ENCODE measurements around the gene USP6NL. TPM values are rescaled to one million over a fixed set of nuclear protein-coding genes. Genes with fewer than 3 reads are reported as not detected.

The USP6NL gene
- total RNA-seq, 1 experiment from 2014 or later = 24.6 TPM

DNA sequence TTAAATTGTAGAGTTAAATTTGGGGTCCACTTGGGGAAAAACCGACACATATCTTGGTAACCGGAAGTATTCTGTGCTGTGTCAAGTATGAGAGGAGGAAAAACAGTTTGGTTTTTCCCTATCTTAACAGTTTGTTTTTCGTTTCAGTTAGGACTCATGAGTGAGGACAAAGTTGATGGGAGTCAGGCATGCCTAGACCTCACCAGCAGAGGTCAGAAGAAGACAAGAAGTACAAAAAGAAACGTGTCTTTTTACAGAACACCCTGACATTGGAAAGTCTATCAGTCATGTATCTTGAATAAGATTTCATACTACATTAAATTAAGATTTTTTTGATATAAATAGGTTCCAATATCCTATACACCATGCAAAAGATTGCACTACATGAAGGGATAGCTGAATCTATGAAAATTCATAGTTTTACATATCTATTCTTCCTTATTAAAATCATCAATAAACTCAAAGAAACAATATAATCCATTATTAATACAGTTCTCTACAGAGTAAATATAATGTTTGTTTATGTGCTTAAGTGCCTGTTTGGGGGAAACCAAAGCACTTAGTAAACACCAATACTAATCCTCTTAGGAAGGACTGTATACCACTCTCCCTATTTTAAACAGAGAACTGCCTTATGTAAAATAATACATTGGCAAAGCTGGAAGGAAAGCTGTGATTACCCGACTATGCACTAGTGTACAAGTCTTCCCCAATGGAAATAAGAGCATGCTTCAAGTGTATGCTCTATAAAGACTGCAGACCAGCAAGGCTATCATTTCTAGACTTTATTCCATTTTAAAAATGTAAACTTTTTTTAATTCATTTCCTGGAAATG is 95.6 kb downstream of the USP6NL start:
- POLR2A ChIA-PET = interaction anchor here (1.3 kb wide), 1 partner anchor 242 kb away, joined by 3 read pairs; no protein-coding TSS in a partner anchor
- Histone ChIP-seq H3K4me1 (ENCODE audit: control insufficient read depth in 1 of 2, insufficient read depth in 2 of 2, low read length in 2 of 2) (peaks cover 0 to 14% of the 10 kb centered on the region in 2 experiments; a peak in 1 of 4 replicates), H2AFZ (ENCODE audit: low read depth, low read length, poor library complexity, severe bottlenecking) (no peak overlapping the region), H3K9me3 (ENCODE audit: control insufficient read depth in 1 of 2, insufficient read depth in 1 of 2, low read depth in 1 of 2, low read length in 2 of 2) (no peaks in the 10 kb centered on the region), H3K4me3 (replicated peaks in 1 of 2; ENCODE audit: low read depth in 1 of 2, low read length in 2 of 2) (no peak overlapping the region), H3K9me2 (ENCODE audit: insufficient read depth) (no peaks in the 10 kb centered on the region), H3K27ac (ENCODE audit: low read depth, low read length) (no peak overlapping the region), H3K27me3 (ENCODE audit: insufficient read depth, low read length) (no peaks in the 10 kb centered on the region), H4K20me1 (ENCODE audit: insufficient read depth) (no peaks in the 10 kb centered on the region), H3K79me2 (ENCODE audit: insufficient read depth, low read length) (peaks cover under 1% of the 10 kb centered on the region; the same call in 1 of the 2 replicates), H3K36me3 (ENCODE audit: control insufficient read depth in 1 of 2, insufficient read depth in 2 of 2, low read length in 2 of 2) (no peaks in the 10 kb centered on the region), H3K4me2 (ENCODE audit: low read length) (no peak overlapping the region), H3K9ac (ENCODE audit: low read length) (no peak overlapping the region)
- no TSS peak for BruUV-seq (replicated peaks)
- ATAC-seq (peak; percentile 91), DNase-seq (ENCODE audit: low read depth, low spot score) (peak; percentile 54)
- intact Hi-C loops (cut with micrococcal nuclease) = loop anchor here (1.0 to 5.0 kb wide), 3 partner anchors 209 to 471 kb away; no protein-coding TSS in a partner anchor
- CTCF ChIA-PET = interaction anchor here (1.0 to 3.1 kb wide), 5 partner anchors 207 to 305 kb away, joined by 3 to 39 read pairs (median 4); no protein-coding TSS in a partner anchor
- TF ChIP-seq RAD21 (IDR thresholded peaks at IDR 0.05; ENCODE audit: low read depth) = peak; percentile 92
- TF ChIP-seq EGR1 (IDR thresholded peaks at IDR 0.05; ENCODE audit: low read depth) = no peak
- no peak for TF ChIP-seq ELF1 (IDR thresholded peaks at IDR 0.05; ENCODE audit: borderline replicate concordance, low read depth)
- peak; percentile 77 to 85 (median 81) for TF ChIP-seq CTCF (IDR thresholded peaks at IDR 0.05 in 2 of 3, conservative IDR thresholded peaks at IDR 0.05 in 1 of 3; ENCODE audit: borderline replicate concordance in 1 of 3, insufficient read depth in 1 of 3, low read depth in 2 of 3, low read length in 2 of 3)
- no peak for TF ChIP-seq POLR2A (IDR thresholded peaks at IDR 0.05; ENCODE audit: borderline replicate concordance, extremely low read depth, insufficient read depth, insufficient read length)
- RAD21 ChIA-PET (ENCODE audit: low non-redundant PET in 1 of 2, low total read pairs in 2 of 2, uncharacterized antibody in 2 of 2, unreplicated experiment in 2 of 2) = interaction anchor here (0.7 to 2.0 kb wide), 6 partner anchors 209 to 242 kb away, joined by 3 to 13 read pairs (median 4); no protein-coding TSS in a partner anchor
